ENCODE data around the gene WNT5A.

Gene WNT5A

GRCh38 chr3:55417211-55417610 lies 69.9 kb downstream of the WNT5A start:
- no peak for TF ChIP-seq ZBTB7A (IDR thresholded peaks at IDR 0.05; ENCODE audit: low read depth)
- TF ChIP-seq YY1 (IDR thresholded peaks at IDR 0.05; ENCODE audit: low read depth): no peak
- TF ChIP-seq MAX (IDR thresholded peaks at IDR 0.05): no peak
- TF ChIP-seq EGR1 (IDR thresholded peaks at IDR 0.05): no peak

GRCh38 chr3:55416331-55416821 lies 70.7 kb downstream of the WNT5A start:
- TF ChIP-seq REST (IDR thresholded peaks at IDR 0.05; ENCODE audit: low read depth): no peak
- no peak for TF ChIP-seq TAF1 (IDR thresholded peaks at IDR 0.05; ENCODE audit: low read depth)
- no peak for TF ChIP-seq ZBTB7A (IDR thresholded peaks at IDR 0.05; ENCODE audit: low read depth)
- no peak for TF ChIP-seq USF1 (IDR thresholded peaks at IDR 0.05)
- TF ChIP-seq NFIC (IDR thresholded peaks at IDR 0.05): no peak
- no peak for TF ChIP-seq TCF12 (IDR thresholded peaks at IDR 0.05; ENCODE audit: low read depth)
- no peak for TF ChIP-seq RAD21 (IDR thresholded peaks at IDR 0.05; ENCODE audit: low read depth)
- no peak for TF ChIP-seq CREB1 (IDR thresholded peaks at IDR 0.05; ENCODE audit: low read depth)
- no peak for TF ChIP-seq EP300 (IDR thresholded peaks at IDR 0.05; ENCODE audit: borderline replicate concordance)
- no peak for TF ChIP-seq CEBPB (IDR thresholded peaks at IDR 0.05)
- TF ChIP-seq YY1 (IDR thresholded peaks at IDR 0.05; ENCODE audit: low read depth): no peak
- TF ChIP-seq FOXM1 (IDR thresholded peaks at IDR 0.05; ENCODE audit: borderline replicate concordance, low read depth): no peak
- no peak for TF ChIP-seq TEAD4 (IDR thresholded peaks at IDR 0.05)

Data from Ishikawa (cell line).